Right lung (tissue), 5 donors: ENCODE measurements around the gene ISM1. TPM values are rescaled to one million over a fixed set of nuclear protein-coding genes. Genes with fewer than 3 reads are reported as not detected.

Source experiments
- DNase-seq, 2 donors: peaks; one replicate each; pipeline ENCODE4 v3.0.0-alpha.2; 2013
- polyA plus RNA-seq, 5 donors: library from polyadenylated mRNA; unstranded; fragments of 120-200 nt; gene quantifications; one replicate each; pipeline versions ENCODE4 v1.2.1 to v1.2.3, GENCODE V29; 2013; ENCODE audit warnings: inconsistent platforms in 1 of 5, low replicate concordance in 1 of 5; ENCODE audit not compliant: insufficient read length in 5 of 5, insufficient read depth in 1 of 5

ISM1 gene
- polyA plus RNA-seq, 5 donors = 7.3 to 23.3 (median 12.5) TPM

DNA sequence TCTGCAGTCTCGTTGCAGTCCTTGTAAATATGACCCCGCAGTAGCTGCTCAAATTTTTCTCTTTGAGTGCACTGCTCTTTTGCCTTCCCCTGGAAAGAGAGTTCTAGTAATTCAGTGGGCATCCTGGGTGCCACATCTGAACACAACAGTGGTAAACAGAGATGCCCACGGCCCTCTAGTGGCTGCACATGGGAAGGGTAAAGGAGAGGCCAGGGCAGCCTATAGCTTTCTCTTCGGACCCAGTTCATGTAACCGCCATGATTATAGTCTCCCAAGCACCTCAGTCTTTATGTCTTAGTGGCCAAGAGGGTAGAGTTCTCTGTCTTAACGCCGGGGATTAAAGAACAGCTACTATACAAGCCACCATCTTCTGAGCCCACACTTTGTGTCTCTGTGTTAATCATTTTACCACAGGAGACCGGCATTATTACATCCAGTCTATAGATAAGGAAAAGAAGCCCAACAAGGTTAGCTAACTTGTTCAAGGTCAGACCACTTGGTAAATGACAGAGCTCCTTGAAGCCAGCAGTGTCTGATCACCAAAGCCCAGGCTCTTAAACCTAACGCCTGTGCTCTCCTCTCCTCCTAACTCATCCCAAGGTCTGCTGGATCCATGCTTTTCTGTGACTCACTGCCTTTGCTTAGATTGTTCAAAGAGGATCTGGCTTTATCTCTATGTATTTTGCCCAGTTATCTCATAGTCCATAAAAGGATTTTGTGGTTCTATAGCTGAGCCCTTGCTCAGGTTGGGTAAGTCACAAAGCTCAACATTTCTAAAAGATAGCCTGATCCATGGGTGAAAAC is 81.8 kb downstream of the ISM1 start:
- DNase-seq = no peak

DNA sequence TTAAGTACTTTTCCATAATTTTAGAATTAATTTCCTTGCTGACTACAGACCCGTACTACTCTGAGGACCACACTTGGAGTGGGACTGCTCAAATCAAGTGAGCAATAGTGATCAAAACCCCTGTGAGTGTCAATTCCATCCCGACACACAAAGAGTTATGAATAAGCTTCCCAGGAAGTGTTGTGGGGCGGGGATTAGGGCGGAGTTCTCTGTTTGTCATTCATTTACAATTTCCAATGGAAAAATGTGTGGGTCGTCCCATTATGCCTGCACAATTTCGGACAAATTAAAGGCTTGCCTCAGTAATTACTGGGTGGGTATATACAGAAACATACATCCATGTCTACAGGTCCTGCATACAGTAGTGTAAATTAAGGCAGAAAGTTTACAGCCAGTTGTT is 84.2 kb downstream of the ISM1 start:
- DNase-seq = no peak

DNA sequence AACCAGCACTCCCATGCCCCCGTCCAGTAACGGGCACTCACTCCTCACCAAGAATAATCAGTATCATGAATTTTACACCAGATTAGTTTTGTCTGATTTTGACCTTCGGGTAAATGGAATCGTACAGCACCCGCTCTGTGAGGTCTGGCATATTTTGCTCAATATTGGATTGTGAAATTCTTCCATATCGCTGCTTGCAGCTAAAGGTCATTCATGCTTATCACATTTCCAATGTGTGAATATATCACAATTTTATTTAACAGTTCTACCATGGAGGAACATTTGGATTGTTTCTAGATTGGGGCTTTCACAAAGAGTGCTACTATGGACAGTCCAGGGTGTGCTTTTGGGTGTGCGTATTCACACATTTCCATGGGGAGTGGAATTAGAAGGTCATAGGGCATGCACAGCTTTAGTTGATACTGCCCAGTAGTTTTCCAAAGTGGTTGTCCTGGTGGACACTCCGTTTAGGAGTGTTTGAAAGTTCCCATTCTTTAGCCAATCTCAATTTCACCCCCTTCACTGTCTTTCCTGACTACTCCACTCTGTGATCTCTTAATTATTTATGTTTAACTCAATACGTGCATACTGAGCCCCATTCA is 86.6 kb downstream of the ISM1 start:
- no peak for DNase-seq

DNA sequence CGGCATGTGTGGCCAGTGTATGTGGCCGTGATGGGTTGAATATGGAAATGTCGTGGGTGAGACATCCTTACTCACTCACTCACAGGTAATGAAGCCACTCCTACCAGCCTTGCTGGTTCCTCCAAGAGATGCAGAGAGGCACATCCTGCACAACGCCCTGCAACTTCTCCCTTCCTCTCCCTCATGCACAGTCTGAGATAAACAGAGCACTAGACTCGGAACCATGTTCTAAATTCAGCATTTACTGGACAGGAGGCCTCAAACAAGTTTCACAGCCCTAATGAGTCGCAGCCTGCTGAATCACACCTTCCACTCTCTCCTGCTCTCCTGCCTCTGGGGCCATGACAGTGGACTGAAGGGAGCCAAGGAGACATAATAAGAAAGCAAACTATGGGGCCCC is 91.2 kb downstream of the ISM1 start:
- DNase-seq = no peak

DNA sequence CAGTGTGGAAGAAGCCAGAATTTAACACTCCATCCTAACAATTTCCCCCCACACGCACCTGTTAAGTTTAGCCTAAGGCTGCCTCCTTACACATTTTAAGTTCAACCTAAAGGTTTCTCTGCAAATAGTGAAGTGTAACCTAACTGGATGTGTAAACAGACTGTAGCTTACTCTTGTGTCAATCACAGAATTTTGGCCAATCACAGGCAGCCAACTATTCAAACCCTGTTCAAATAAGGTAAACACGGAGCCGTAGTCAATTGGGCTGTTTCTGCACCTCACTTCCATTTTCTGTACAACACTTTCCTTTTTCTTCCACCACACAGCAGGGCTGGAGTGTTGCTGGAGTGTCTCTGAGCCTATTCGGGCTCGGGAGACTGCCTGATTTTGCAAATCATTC is 92.1 kb downstream of the ISM1 start:
- DNase-seq = no peak

DNA sequence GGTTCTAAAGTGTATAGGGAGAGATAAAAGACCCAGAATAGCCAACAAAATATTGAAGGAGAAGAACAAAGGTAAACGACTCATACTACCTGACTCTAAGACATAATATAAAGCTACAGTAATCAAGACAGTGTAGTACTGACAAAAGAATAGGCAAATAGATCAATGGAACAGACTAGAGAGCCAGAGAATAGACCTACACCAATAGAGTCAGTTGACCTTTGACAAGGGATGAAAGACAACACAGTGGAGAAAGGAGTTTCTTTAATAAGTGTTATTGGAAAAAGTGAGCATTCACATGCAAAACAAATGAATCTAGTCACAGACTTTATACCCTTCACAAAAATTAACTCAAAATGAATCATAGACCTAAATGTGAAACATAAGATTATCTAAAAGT is 96.4 kb downstream of the ISM1 start:
- DNase-seq = no peak

DNA sequence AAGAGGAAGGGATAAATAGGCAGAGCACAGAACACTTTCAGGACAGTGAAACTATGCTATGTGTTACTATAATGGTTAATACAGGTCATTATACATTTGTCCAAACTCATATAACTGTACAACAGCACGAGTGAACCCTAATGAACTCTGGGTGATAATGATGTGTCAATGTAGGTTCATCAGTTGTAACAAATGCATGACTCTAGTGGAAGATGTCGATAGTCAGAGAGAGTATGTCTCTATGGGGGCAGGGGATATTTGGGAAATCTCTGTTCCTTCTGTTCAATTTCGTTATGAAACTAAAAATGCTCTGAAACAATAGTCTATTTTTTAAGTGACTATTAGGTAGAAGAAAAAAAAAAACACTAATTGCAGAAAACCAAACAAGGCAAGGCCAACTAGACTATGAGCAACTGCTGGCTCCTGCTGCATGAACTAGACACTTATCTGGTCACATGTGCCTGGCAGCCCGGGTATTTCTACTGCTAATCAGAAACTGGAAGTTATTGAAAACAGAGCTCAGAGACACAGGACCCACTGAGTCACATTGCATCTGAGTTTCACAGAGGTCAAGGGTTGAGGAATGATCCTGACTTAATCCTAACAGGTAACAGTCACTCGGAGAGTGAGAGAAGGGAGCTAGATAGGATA is 97.9 kb downstream of the ISM1 start:
- no peak for DNase-seq

DNA sequence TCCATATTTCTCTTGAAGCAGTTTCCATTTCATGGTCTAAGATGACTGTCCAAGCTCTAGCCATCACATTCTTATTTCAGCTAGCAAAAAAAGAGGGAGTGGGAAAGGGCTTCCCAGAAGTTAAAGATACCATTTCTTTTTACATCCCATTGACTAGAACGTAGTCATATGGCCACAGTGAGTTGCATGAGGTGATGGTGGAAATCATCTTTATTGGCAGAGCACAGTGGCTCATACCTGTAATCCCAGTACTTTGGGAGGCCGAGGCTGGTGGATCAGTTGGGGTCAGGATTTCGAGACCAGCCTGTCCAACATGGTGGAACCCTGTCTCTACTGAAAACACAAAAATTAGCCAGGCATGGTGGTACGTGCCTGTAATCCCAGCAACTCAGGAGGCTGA is 99.6 kb downstream of the ISM1 start:
- DNase-seq = no peak

DNA sequence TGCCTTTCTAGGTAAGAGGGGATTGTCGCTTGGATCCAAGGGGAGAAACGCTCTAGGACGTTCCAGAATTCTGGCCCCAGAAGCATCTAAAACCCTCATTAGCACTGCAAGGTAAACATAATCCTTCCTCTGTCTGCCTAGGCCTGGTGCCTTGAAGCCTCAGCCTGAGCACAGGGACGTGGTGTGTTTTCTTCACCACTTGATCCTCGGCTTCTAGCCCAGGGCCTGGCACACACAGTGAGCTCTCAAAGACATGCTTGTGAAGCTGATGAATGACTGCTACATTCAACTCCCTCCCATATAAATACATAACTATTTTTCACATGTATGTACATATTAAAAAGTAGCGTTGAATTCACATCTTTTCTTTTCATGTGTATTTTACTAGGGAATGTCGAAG is 100.3 kb downstream of the ISM1 start:
- DNase-seq = no peak

DNA sequence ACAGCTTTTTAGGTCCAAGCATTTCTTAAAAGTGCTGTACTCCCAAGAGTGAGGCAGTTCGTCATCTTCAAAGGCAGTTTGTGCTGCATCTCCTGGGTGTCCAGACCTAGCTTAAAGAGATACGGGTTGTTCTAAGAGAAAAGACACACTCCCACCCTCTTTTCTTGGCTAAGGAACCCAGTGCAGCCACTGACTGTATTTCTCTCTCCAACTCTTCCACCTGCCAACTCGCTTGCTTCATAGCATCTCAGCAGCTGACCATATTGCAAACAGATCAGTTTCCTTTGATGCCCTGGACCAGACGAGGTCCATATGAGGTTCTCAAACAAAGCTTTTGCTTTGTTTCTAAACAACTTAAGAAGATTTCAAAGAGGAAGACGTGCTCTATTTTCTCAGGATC is 101.1 kb downstream of the ISM1 start:
- DNase-seq = no peak

DNA sequence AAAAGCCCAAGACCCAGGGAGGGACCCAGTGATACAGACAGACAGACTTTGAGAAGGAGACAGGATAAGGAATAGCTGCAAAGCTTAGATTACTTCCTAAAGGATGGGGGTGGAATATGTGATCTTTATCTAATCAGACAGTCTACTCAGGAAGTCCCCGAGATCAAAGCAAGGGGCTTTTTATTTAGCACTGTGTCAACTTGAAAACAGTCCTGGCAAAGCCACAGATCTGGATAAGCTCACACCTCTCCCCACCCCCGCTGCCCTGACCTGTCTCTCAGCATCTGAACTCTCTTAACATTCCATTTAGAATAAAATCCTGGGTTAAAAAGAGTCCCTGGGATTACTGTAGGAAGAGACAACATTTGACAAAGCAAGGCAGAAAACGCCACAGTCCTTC is 101.5 kb downstream of the ISM1 start:
- DNase-seq = no peak

DNA sequence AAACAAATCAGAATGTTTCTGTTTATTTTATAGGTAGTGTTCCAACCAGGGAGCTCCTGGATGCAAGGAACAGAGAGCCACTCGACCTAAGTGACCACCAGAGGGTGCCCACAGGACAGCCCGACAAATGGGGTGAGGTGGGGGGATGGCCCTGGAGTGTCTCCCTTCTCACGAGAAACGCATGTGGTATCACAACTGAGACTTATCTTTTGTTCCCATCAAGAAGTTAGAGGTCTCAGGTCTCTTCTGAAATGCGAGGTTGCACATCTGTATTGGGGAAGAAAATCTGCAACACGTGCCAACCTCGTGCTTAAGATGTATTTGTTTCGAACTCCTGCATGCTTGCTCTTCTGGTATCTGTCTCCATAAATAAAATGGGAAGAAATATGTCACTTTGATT is 104.0 kb downstream of the ISM1 start:
- no peak for DNase-seq

DNA sequence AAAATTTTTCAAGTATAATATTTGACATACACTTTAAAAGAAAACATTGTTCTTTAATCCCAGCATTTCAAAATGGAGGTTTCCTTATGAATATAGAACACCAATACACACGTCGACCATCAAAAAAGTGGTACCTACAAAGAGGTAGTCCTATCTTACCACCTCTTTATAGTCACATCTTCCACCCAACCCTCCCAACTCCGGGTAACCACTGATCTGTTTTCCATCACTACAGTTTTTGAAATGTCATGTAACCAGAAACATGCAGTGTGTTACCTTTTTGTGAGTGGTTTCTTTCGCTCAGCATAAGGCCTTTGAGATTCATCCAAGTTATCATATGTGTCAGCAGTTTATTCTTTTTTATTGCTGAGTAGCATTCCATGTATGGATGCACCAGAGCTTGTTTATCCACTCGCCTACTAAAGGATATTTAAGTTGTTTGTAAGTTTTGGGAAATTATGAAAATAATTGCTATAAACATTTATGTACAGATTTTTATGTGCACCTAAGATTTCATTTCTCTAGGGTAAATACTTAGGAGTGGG is 104.8 kb downstream of the ISM1 start:
- no peak for DNase-seq

DNA sequence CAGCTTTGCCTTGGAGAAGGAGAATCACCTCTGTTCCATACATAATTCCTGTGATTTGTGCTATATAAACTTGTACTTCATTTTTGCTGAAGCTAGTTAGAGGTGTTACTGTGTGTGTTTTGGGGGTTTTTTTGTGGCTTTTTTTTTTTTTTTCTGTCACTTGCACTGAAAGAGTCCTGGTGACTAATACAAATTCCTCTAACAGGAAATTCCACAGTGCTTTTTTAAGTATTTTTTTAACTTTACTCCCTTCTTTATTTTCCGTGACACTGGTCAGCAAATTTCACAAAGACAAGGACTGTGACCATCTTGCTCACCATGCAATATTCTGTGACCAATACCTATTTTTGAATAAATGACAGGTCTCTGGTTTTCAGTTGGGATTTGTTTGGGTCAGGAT is 110.5 kb downstream of the ISM1 start:
- DNase-seq = no peak

DNA sequence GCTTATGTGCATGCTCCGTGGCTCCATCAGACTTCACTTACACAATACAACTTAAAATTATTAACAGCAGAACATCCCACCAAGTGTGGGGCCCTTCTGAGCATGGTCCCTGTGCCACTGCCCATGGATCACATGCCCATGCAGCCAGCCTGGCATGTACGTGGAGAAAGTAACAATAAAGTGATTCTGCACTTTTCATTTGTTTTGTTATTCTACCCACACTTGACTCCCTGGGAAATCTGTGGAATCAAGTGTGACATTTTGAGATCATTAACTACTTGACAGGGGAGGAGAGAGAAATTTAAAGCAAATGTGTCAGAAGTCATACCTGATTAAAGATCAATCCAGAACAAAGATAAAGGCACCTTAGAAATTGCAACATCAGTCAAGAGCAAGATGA is 112.0 kb downstream of the ISM1 start:
- DNase-seq = no peak

DNA sequence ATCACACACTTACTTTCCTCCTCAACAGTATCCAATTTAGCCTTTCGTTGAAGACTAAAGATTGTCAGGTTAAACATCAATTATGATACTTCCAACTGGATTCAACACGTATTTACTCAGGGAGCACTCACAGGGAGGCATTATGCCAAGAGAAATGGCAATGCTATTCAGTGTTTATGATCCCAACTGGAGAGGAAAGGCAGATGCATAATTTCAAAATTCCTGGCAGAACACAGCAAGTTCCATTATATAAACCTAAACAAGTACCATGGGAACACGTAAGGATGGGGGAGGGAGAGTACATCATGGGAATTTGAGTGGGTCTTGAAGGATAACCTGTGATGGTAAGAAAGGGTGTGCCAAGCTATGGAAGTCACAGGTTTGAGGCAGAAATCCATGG is 112.7 kb downstream of the ISM1 start:
- DNase-seq = peak; percentile 68 to 77

DNA sequence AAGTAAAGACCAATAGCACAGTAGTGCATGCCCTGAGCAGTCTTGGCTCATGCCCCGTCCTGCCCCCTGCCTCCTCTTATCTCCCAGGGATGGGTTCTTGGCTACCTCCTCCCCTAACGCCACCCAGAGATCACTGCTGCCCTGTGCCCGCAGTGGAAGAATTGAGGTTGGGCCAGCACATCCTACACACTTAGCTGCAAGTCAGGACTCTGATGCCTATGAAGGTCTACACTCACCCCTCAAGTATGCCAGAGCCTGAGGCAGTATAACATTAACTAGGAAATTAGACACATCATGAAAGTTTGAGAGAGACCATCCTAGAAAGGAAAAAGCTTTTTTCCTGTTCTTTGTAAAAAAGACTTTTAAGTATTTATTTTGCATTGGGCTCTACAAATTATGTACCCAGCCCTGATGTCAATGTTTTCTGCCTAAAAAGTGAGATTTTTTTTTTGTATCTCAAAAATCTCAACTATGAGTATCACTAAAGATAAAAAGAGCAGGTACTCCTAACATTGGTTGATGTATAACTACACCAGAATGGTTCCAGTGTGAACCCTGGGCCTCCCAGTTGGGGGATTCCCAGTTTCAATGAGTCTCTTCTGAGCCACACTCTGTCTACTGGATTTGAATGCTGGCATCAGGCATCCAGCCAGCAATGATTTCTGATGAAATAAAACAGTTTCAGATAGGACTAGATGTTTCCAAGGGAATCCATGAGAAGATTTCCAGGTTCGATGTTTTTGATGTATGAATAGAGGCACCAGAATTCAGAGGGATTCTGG is 115.4 kb downstream of the ISM1 start:
- DNase-seq = no peak

DNA sequence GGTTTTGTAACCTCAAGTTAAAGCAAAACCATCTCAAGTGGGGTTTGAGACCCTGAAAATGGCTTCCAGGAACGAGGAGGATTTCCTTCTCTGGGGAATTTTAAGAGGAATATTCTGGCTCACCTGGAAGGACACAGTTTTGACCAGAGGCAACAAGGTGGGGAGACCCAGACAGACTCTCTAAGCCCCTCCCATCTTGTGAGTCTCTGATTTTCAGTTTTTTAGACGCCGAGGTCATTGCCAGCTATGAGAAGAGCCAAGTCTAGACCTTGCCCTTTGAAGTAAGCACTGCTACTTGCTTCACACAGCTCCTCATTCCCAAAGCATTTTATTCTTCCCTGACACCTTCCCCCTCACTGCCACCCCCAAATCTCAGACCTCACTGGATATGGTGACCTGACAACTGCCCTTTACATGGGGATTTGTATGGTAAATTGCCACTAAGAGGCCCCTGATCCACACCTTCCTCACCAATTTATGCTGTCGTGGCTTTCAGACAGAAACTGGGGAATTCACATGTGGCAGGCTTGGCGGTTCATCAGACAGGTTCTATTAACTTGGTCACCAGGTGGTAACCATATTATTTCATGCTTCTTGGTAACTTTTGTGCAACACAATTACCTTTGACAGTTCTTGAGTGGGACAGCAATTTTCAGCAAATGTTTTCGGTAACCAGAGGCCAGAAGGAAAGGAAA is 116.2 kb downstream of the ISM1 start:
- no peak for DNase-seq

DNA sequence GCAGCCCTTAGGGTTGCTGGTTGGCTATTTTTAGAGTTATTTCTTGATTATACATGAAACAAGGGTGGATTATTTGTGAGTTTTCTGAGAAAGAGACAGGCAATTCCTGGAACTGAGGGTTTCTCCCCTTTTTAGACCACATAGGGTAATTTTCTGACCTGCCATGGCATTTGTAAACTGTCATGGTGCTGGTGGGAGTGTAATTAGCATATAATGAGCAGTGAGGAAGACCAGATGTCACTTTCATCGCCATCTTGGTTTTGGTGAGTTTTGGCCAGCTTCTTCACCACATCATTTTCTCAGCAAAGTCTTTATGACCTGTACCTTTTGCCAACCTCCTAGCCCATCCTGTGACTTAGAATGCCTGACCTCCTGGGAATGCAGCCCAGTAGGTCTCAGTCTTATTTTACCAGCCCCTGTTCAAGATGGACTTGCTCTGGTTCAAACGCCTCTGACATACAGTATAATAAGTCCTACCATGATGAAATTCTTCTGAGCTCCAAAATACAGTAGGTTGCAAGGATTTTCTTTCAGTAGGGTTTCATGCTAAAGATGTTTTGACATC is 117.1 kb downstream of the ISM1 start:
- no peak for DNase-seq

DNA sequence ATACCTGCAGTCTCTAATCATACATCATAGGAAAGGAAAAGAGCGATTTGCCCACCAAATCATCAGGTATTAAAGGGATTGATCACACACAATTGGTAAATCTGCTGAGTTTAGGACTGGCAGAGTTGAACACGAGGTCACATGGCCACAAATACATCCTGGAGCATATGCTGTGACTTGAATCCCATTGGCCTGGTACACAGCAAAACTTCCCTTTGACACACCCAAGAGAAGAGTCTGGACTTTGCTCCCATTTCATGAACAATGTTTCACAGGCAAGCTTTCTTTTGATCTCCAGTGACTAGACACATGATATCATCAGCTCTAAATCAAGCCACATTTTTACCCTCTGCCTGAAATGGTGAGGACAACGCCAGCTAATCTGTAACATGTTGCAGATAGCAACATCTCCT is 117.9 kb downstream of the ISM1 start:
- no peak for DNase-seq

DNA sequence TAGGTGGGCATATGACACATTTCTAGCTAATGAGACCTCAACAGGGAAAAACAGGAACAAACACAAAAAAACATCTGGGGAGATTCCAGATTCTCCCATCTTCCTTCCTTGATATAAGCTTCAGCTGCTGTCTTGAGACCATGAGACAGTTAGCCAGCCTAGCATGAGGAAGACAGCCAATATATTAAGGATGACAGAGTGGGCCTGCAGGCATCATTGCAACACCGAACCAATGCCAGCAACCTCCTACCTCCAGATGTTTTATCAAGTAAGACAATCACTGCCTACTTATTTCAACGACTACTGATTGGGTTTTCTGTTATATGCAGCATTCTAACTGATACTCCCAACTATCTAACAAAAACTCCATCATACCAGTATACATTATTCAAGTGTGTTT is 119.0 kb downstream of the ISM1 start:
- DNase-seq = no peak
